Mesendoderm (in vitro differentiated cells): ENCODE measurements around the gene ST8SIA2.

Source experiments
- DNase-seq: peaks from one replicate; pipeline ENCODE4 v3.0.0; 2013
- H2AK5ac ChIP-seq: 2 replicates; pipeline ENCODE4 v1.6.1; 2013; ENCODE audit warnings: low read length, inconsistent platforms
- H2BK120ac ChIP-seq: 2 replicates; pipeline ENCODE4 v1.6.1; 2013; ENCODE audit warnings: low read depth, mild to moderate bottlenecking, low read length, moderate library complexity, mixed read lengths
- H2BK15ac ChIP-seq: replicated peaks from 2 replicates; pipeline ENCODE4 v1.6.1; 2013; ENCODE audit warnings: low read depth, mild to moderate bottlenecking, moderate library complexity
- H2BK5ac ChIP-seq: 2 replicates; pipeline ENCODE4 v1.6.1; 2013; ENCODE audit warnings: low read length, inconsistent platforms
- H3K18ac ChIP-seq: 2 replicates; pipeline ENCODE4 v1.6.1; 2013; ENCODE audit warnings: mild to moderate bottlenecking, low read length, mixed read lengths
- H3K23ac ChIP-seq: one replicate; pipeline ENCODE4 v1.6.1; 2013; ENCODE audit warnings: low read length
- H3K27ac ChIP-seq: 2 replicates; pipeline ENCODE4 v1.5.1; 2013; ENCODE audit warnings: low read depth, mild to moderate bottlenecking, inconsistent platforms, low read length, moderate library complexity
- H3K27me3 ChIP-seq: 2 replicates; pipeline ENCODE4 v1.6.1; 2013; ENCODE audit warnings: low read length, control low read depth, mild to moderate bottlenecking, inconsistent platforms; ENCODE audit not compliant: insufficient read depth, poor library complexity
- H3K36me3 ChIP-seq: 2 replicates; pipeline ENCODE4 v1.6.1; 2013; ENCODE audit warnings: low read length, inconsistent platforms; ENCODE audit not compliant: control insufficient read depth, insufficient read depth
- H3K4ac ChIP-seq: one replicate; pipeline ENCODE4 v1.6.1; 2013; ENCODE audit warnings: low read depth, mild to moderate bottlenecking, low read length, moderate library complexity
- H3K4me1 ChIP-seq: 2 replicates; pipeline ENCODE4 v1.6.1; 2013; ENCODE audit warnings: low read depth, low read length, inconsistent platforms; ENCODE audit not compliant: control insufficient read depth
- H3K4me2 ChIP-seq: 2 replicates; pipeline ENCODE4 v1.6.1; 2013; ENCODE audit warnings: low read length
- H3K4me3 ChIP-seq: 2 replicates; pipeline ENCODE4 v1.5.1; 2013; ENCODE audit warnings: mild to moderate bottlenecking, low read length
- H3K56ac ChIP-seq: one replicate; pipeline ENCODE4 v1.6.1; 2013; ENCODE audit warnings: low read length
- H3K79me1 ChIP-seq: 2 replicates; pipeline ENCODE4 v1.6.1; 2013; ENCODE audit warnings: low read length, inconsistent platforms
- H3K79me2 ChIP-seq: 2 replicates; pipeline ENCODE4 v1.6.1; 2013; ENCODE audit warnings: mild to moderate bottlenecking, low read length; ENCODE audit not compliant: control insufficient read depth, insufficient read depth
- H3K9ac ChIP-seq: 2 replicates; pipeline ENCODE4 v1.6.1; 2013; ENCODE audit warnings: low read length, inconsistent platforms
- H4K5ac ChIP-seq: one replicate; pipeline ENCODE4 v1.6.1; 2013; ENCODE audit warnings: low read length
- H4K8ac ChIP-seq: one replicate; pipeline ENCODE4 v1.6.1; 2013; ENCODE audit warnings: low read depth, mild to moderate bottlenecking, control low read depth, low read length, moderate library complexity
- WGBS: extraction: QIAGEN DNeasy Blood & Tissue Kit; methylation state at CpG from one replicate; pipeline ENCODE4 v1.1.7; 2013; ENCODE audit warnings: low lambda C conversion rate, missing lambda C conversion rate; ENCODE audit not compliant: insufficient coverage; ENCODE audit errors: extremely low coverage; 5-methylcytosine and 5-hydroxymethylcytosine counted together

Gene ST8SIA2

GRCh38 chr15:92480361-92480760 is 86.7 kb downstream of the ST8SIA2 start:
- H3K36me3 ChIP-seq, result no peaks in the 10 kb centered on the region
- no peaks in the 10 kb centered on the region for H3K27me3 ChIP-seq
- no peak overlapping the region for H3K4me3 ChIP-seq
- H3K23ac ChIP-seq, result no peak overlapping the region
- no peaks in the 10 kb centered on the region for H3K79me1 ChIP-seq
- no peak overlapping the region for H2BK120ac ChIP-seq
- no peak overlapping the region for H3K18ac ChIP-seq
- no peak overlapping the region for H4K8ac ChIP-seq
- no peak overlapping the region for H2BK5ac ChIP-seq
- no peaks in the 10 kb centered on the region for H3K4me1 ChIP-seq
- no peak overlapping the region for H2AK5ac ChIP-seq
- no peak overlapping the region for H3K9ac ChIP-seq
- DNase-seq, result no peak
- no peak overlapping the region for H3K4ac ChIP-seq
- H3K56ac ChIP-seq, result no peak overlapping the region
- WGBS, result no CpG with 5 or more reads among the region's 4 CpGs
- no peak overlapping the region for H3K4me2 ChIP-seq
- H3K27ac ChIP-seq, result no peak overlapping the region
- H2BK15ac ChIP-seq, result no peak overlapping the region
- no peaks in the 10 kb centered on the region for H3K79me2 ChIP-seq
- H4K5ac ChIP-seq, result no peak overlapping the region

GRCh38 chr15:92485441-92485840 is 91.8 kb downstream of the ST8SIA2 start:
- no peaks in the 10 kb centered on the region for H3K79me1 ChIP-seq
- no peak overlapping the region for H2BK120ac ChIP-seq
- H3K36me3 ChIP-seq, result no peaks in the 10 kb centered on the region
- no peaks in the 10 kb centered on the region for H3K4me1 ChIP-seq
- no peak overlapping the region for H2BK5ac ChIP-seq
- H3K4me3 ChIP-seq, result no peak overlapping the region
- H2BK15ac ChIP-seq, result no peak overlapping the region
- H3K23ac ChIP-seq, result no peak overlapping the region
- H3K56ac ChIP-seq, result no peak overlapping the region
- no CpG with 5 or more reads among the region's 1 CpG for WGBS
- no peak overlapping the region for H3K4ac ChIP-seq
- H3K9ac ChIP-seq, result no peak overlapping the region
- DNase-seq, result no peak
- no peak overlapping the region for H2AK5ac ChIP-seq
- no peak overlapping the region for H3K18ac ChIP-seq
- H3K79me2 ChIP-seq, result no peaks in the 10 kb centered on the region
- no peak overlapping the region for H4K5ac ChIP-seq
- H3K27ac ChIP-seq, result no peak overlapping the region
- no peak overlapping the region for H4K8ac ChIP-seq
- no peaks in the 10 kb centered on the region for H3K27me3 ChIP-seq
- H3K4me2 ChIP-seq, result no peak overlapping the region

- no peak overlapping the region for H2BK15ac ChIP-seq
- no peak overlapping the region for H2BK5ac ChIP-seq
- no peaks in the 10 kb centered on the region for H3K27me3 ChIP-seq
- no peak overlapping the region for H3K23ac ChIP-seq
- no peak overlapping the region for H3K18ac ChIP-seq
- H3K27ac ChIP-seq, result no peak overlapping the region
- no peak overlapping the region for H3K4ac ChIP-seq
- no peak overlapping the region for H3K4me2 ChIP-seq
- no peak overlapping the region for H3K56ac ChIP-seq
- no peaks in the 10 kb centered on the region for H3K4me1 ChIP-seq
- WGBS, result no CpG with 5 or more reads among the region's 7 CpGs
- H4K5ac ChIP-seq, result no peak overlapping the region
- H2BK120ac ChIP-seq, result no peak overlapping the region
- no peak overlapping the region for H4K8ac ChIP-seq
- no peak overlapping the region for H3K4me3 ChIP-seq
- no peak overlapping the region for H3K9ac ChIP-seq
- no peak overlapping the region for H2AK5ac ChIP-seq
- no peaks in the 10 kb centered on the region for H3K79me1 ChIP-seq
- no peaks in the 10 kb centered on the region for H3K36me3 ChIP-seq
- DNase-seq, result no peak
- H3K79me2 ChIP-seq, result no peaks in the 10 kb centered on the region
These were observed 99.0 kb downstream of the ST8SIA2 start for GRCh38 chr15:92492551-92493115.

- no peaks in the 10 kb centered on the region for H3K79me2 ChIP-seq
- no peaks in the 10 kb centered on the region for H3K27me3 ChIP-seq
- H3K4me2 ChIP-seq, result no peak overlapping the region
- no peak overlapping the region for H2AK5ac ChIP-seq
- no peak overlapping the region for H3K23ac ChIP-seq
- no peak overlapping the region for H3K9ac ChIP-seq
- H3K4ac ChIP-seq, result no peak overlapping the region
- DNase-seq, result no peak
- no peak overlapping the region for H4K8ac ChIP-seq
- H3K56ac ChIP-seq, result no peak overlapping the region
- H2BK120ac ChIP-seq, result no peak overlapping the region
- H3K79me1 ChIP-seq, result no peaks in the 10 kb centered on the region
- no peak overlapping the region for H3K4me3 ChIP-seq
- H4K5ac ChIP-seq, result no peak overlapping the region
- H3K4me1 ChIP-seq, result peaks cover 2% of the 10 kb centered on the region
- H3K18ac ChIP-seq, result no peak overlapping the region
- no CpG with 5 or more reads among the region's 6 CpGs for WGBS
- H3K27ac ChIP-seq, result no peak overlapping the region
- H3K36me3 ChIP-seq, result no peaks in the 10 kb centered on the region
- H2BK5ac ChIP-seq, result no peak overlapping the region
- no peak overlapping the region for H2BK15ac ChIP-seq
These were observed 101.2 kb downstream of the ST8SIA2 start for GRCh38 chr15:92494806-92495336.

- H4K5ac ChIP-seq, result no peak overlapping the region
- DNase-seq, result no peak
- no peak overlapping the region for H3K27ac ChIP-seq
- H3K23ac ChIP-seq, result no peak overlapping the region
- H3K36me3 ChIP-seq, result no peaks in the 10 kb centered on the region
- H3K4me1 ChIP-seq, result peaks cover 5% of the 10 kb centered on the region
- H3K79me2 ChIP-seq, result no peaks in the 10 kb centered on the region
- no peak overlapping the region for H3K9ac ChIP-seq
- H3K79me1 ChIP-seq, result no peaks in the 10 kb centered on the region
- no peak overlapping the region for H3K4me3 ChIP-seq
- no peak overlapping the region for H3K18ac ChIP-seq
- H2BK120ac ChIP-seq, result no peak overlapping the region
- H2BK15ac ChIP-seq, result no peak overlapping the region
- H2BK5ac ChIP-seq, result no peak overlapping the region
- no CpG with 5 or more reads among the region's 3 CpGs for WGBS
- H3K4me2 ChIP-seq, result no peak overlapping the region
- no peak overlapping the region for H3K56ac ChIP-seq
- no peaks in the 10 kb centered on the region for H3K27me3 ChIP-seq
- no peak overlapping the region for H3K4ac ChIP-seq
- no peak overlapping the region for H4K8ac ChIP-seq
- H2AK5ac ChIP-seq, result no peak overlapping the region
These were observed 101.8 kb downstream of the ST8SIA2 start for GRCh38 chr15:92495446-92495845.
